ENCODE measurements around the gene PPFIA4.

The PPFIA4 gene

GRCh38 chr1:203083463-203083921 is 57.2 kb downstream of the PPFIA4 start:
- no peak for DNase-seq (ENCODE audit: low spot score)
- TF ChIP-seq CTCF (IDR thresholded peaks at IDR 0.05; ENCODE audit: borderline replicate concordance, control extremely low read depth, extremely low read depth, insufficient read depth, missing control alignments): no peak
- in situ Hi-C loops (cut with MboI; ENCODE audit: low sequenced_read_pairs, unreplicated experiment): no loop called here

DNA sequence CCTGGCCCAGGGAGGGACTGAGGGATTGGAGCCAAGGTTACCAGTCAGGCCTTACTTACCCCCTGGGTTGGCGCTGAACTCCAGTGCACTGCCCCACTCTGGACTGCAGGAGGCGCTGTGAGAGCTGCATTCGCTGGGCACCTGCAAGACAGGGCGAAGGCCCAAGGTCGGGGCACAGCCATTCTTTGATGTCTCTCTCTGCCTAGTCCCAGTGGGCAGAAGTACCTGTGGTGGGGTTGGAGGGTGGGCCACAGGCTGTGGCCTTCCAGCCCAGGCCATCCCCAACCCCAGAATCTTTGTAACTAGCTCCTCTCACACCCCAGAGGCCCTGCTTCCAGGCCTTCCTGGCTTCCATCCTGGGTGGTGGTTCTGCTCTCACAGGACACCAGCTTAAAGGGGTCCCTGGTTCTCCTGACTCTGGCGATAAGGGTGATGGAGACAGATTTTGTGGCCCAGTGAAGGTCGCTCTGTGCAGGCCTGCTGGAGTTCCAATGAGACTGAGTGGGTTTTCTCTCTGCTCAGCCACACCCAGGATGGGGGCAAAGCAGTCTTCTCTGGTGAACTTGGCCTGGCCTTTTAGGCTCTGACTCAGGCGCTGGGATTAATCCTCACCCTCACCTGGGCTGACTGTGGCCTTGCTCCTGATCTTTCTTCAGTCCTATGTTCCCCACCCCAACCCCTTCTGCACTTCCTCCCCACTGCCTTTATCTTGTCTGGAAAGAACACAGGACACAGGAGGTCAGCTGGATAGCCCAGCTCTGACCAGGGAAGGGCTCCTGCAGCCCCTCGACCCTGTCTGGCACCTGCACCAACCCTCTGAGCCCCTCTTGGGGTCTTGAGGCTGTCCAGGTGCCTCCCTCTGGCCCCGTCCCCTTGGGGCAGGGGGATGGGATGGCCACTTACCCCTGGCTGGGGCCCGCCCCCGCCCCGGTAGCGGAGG is 58.6 kb downstream of the PPFIA4 start:
- peak; percentile 77 for DNase-seq (ENCODE audit: low spot score)
- TF ChIP-seq CTCF (IDR thresholded peaks at IDR 0.05; ENCODE audit: borderline replicate concordance, control extremely low read depth, extremely low read depth, insufficient read depth, missing control alignments): peak; percentile 44
- in situ Hi-C loops (cut with MboI; ENCODE audit: low sequenced_read_pairs, unreplicated experiment): no loop called here

DNA sequence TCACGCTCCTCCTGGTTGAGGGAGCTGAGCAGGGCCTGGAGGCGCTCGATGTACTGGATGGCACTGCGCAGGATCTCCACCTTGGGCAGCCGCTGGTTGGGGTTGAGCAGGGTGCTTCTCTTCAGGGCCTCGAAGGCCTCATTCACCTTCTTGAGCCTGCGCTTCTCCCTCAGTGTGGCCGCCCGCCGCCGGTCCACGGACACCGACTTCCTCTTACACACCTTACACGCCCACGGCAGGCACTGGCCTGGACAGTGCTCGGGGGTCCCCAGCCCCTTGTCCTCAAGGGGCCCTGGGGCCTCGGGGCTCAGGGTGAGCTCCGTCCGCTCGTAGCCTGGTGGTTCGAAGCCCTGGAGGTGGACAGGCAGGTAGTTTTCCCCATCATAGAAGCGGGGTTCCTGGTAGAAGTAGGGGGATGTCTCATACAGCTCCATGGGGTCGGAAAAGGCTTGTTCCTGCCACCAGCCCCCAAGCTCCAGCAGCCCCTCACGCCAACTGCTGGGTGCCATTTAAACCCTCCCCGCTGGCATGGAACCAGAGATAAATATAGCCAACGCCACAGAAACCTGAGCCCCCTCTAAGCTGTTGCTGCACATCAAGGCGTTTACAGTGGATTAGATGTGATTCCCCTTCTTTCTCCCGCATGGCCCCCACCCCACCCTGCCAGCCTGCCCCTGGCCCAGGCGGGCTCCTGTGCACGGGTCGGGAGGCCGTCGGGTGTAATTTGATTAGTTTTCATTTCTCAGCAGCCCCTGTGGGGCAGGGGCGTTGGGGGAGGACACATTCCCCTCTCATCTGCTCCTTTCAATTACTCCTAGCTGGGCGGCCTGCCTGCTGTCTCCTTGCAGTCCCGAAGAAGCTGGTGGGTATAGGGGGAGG is 59.5 kb downstream of the PPFIA4 start, which contains the start of gene MYOG:
TSS of gene MYOG (minus strand) at position 485 of the 879 bp plus-strand sequence. CDS start at position 434, 51 bp downstream.
- in situ Hi-C loops (cut with MboI; ENCODE audit: low sequenced_read_pairs, unreplicated experiment): no loop called here
- no peak for TF ChIP-seq CTCF (IDR thresholded peaks at IDR 0.05; ENCODE audit: borderline replicate concordance, control extremely low read depth, extremely low read depth, insufficient read depth, missing control alignments)
- DNase-seq (ENCODE audit: low spot score): peak; percentile 25

GRCh38 chr1:203086992-203087763 is 60.9 kb downstream of the PPFIA4 start:
- in situ Hi-C loops (cut with MboI; ENCODE audit: low sequenced_read_pairs, unreplicated experiment): no loop called here
- DNase-seq (ENCODE audit: low spot score): no peak
- TF ChIP-seq CTCF (IDR thresholded peaks at IDR 0.05; ENCODE audit: borderline replicate concordance, control extremely low read depth, extremely low read depth, insufficient read depth, missing control alignments): no peak

- in situ Hi-C loops (cut with MboI; ENCODE audit: low sequenced_read_pairs, unreplicated experiment): no loop called here
- DNase-seq (ENCODE audit: low spot score): no peak
- TF ChIP-seq CTCF (IDR thresholded peaks at IDR 0.05; ENCODE audit: borderline replicate concordance, control extremely low read depth, extremely low read depth, insufficient read depth, missing control alignments): no peak
Measured at GRCh38 chr1:203088441-203088840, 62.1 kb downstream of the PPFIA4 start.

Measured in GM13976 (cell line).